NCI-H146 treated with DMSO at 0.1 percent for 48 hours (cell line): Measurements from ENCODE around the gene CFAP20DC.
"Not testable (repeated sequence)": the region's sequence is repeated elsewhere in the genome, so short reads cannot be mapped to it uniquely, and the experiment has no call there.

Source experiments
- DNase-seq: peaks from one replicate; lab custom pipeline; 2025; ENCODE audit not compliant: unreplicated experiment; lab: John Stamatoyannopoulos, UW

The CFAP20DC gene

DNA sequence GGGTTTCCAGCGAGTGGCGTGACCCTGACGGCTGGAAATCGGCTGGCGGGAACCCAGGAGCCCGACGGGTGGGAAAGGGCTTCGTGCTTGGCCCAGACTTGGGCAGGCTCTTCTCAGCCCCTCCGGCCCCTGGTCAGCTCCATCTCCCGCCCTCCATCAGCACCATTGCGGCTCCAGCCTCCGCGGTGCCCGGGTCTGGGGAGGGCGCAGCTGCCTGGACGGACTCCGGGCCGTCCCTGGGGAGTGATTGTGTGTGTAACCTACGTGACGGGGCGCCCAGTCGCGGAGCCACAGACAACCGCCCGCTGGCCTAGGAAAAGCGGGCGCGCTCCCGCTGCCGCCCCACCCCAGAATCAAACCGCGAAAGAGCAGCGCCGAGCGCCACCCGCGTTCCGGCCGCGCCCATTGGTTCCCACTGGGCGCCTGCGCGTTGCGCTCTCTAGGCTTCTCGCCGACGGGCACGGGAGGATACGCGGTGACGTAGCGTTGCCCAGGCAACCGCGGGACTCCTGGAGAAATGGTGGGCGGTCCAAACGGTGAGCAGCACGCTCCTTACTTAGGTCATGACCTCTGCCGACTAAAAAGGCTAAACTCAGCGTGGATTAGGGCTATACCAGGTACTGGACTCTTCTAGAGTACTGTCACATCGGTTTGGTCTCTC lies at the start of gene CFAP20DC:
CFAP20DC (minus strand) TSS at position 355 of the 661 bp plus-strand sequence. CDS start 394 bp downstream, outside the sequence.
- peak; percentile 77 for DNase-seq

DNA sequence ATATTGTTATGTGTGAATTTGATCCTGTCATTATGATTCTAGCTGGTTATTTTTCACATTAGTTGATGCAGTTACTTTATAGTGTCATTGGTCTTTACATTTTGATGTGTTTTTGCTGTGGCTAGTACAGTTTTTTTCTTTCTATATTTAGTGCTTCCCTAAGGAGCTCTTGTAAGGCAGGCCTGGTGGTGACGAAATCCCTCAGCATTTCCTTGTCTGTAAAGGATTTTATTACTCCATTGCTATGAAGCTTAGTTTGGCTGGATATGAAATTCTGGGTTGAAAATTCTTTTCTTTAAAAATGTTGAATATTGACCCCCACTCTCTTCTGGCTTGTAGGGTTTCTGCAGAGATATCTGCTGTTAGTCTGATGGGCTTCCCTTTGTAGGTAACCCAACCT lies 48.7 kb upstream of the CFAP20DC start:
- not testable (repeated sequence) for DNase-seq

DNA sequence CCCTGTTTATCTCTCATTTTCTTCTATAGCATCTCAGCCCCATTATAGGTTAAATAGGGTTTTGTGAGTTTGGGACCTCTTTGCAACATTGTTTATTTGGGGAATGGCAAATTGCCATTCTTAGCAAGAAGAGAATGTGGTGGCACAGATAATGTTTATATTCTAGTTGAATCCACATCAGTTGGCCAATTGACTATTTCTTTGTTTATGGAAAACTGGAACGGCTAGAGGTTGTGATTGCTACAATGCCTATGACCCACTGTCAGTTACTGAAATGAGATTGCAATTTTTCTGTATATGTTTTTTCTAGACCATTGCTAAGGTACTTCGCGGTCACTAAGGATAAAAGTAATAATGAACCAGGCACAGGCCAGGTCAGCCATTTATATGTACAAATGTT lies 44.6 kb upstream of the CFAP20DC start:
- DNase-seq, result no peak

DNA sequence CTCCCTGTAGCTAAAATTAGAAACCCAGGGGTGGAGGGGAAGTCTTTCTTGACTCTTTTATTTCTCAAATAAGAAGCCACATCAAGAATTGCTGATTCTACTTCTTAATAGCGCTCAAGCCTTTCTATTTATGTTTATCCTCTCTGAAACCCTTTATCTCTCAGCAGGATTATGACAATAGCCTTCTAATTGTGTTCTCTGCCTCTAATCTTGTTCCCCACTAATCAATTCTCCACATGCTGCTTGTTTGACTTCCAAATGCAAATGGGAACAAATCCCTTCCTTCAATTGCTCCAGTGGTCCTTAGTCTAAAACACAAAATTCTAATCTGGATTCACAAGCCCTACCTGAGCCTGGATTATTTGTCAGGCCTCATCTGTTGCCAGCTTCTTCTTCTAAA lies 43.7 kb upstream of the CFAP20DC start:
- DNase-seq, result no peak

DNA sequence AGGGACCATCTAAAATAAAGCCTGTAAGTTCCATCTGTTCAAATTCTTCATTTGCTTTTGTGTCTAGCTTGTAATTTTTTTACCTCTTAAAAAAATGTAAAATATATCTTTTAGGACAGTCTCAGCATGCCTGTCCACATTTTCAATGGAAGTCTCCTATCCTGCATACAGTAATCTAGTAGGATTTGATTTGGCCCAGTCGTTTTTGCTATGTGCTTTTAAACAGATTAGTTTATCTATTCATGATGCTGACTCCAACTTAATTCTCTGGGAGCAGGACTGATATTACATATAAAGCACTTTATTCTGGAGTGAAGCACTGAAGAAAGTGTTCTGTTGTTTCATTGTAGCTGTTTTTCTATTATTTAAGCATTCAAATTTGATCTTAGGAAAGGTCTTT lies 38.9 kb upstream of the CFAP20DC start:
- DNase-seq, result no peak

DNA sequence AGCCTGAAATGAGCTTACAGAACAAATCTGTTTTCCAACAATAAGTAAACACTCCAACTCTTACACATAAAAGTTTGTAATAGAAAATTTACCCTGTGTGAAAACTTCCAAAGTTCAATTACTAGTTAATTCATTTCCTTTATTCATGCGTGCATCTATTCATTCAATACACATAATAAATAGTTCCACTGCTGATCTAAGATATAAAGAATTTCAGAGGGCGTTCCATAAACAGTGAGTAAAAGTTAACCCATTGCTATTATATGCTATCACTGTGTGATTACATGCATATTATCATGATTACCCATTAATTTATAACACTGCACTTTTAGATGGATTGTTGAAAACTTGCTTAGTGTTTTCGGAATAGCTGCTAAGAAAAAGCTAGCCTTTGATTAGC lies 36.2 kb upstream of the CFAP20DC start:
- DNase-seq, result no peak

DNA sequence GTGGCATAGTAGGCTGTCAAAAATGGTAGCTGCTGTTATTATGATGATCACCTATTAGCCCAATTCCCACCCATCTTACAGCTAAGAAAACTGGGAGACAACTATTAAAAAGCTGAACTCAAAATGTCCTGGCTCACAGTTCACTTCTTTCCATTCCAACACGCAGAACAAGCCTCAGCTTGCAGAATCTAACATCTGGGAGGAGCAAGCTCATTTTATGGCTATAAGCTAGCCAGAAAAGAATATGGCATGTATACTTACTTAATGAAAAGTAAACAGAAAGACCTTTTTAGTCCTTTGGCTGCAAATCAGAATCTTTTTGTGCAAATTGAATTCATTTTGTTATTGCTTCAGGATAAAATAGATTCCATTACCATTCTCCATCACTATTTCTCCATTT lies 34.8 kb upstream of the CFAP20DC start:
- DNase-seq, result no peak

DNA sequence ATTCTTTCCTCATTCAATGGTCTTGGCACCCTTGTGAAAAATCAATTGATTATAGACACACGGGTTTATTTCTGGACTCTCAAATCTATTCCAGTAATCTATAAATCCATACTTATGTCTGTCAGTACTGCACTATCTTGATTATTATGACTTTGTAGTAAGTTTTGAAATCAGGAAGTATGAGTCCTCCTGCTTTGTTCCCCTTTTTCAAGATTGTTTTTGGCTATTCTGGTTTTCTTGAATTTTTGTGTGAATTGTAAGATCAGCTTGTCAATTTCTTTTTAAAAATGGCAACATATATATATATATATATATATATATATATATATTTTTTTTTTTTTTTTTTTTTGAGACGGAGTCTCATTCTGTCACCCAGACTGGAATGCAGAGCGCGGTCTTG lies 32.3 kb upstream of the CFAP20DC start:
- DNase-seq, result no peak

DNA sequence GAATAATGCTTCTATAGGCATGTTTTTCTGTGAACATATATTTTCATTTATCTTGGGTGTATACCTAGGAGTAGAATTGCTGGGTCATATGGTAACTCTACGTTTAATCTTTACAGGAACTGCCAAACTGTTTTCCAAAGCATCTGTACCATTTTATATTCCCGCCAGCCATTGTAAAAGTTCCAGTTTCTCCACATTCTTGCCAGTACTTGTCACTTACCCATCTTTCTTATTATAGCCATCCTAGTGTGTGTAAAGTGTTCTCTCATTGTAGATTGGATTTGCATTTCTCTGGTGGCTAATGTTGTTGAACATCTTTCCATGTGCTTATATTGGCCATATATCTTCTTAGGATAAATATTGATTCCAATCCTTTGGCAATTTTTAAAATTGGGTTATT lies 31.2 kb upstream of the CFAP20DC start:
- DNase-seq, result no peak

DNA sequence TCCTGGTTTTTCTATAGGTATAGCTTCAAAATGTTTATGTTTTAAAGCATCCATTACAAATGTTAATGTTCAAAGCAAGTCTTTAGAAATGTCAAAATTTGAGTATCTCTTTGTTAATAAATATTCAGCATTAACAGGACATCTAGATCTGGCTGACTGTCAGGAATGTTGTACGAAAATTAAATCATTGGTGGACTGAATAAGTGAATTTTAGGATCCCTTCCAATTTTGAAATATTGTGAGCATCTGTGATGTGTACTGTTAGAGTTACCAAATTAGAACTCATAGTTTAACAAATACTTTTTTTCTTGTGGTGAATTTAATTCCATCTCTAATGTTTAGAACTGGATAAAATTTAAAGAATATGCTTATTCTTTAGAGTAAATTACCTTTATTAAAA lies 30.1 kb upstream of the CFAP20DC start:
- DNase-seq, result no peak

DNA sequence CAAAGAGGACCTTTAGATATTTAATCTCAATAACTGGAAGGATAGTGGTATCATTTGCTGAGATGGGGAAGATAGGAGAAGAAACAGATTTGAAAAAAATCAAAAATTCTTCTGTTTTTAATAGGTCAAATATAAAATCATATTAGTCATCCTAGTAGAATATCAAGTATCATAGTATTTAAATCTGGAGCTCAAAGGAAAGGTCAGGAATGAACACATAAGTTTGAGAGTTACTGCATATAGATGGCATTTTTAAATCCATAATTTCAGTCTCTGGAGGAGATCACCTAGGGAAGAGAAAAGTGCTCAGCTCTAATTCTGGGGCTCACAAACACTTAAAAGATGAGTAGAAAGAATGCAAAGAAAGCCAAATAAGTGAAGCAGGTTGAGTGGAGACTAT lies 24.9 kb upstream of the CFAP20DC start:
- no peak for DNase-seq

DNA sequence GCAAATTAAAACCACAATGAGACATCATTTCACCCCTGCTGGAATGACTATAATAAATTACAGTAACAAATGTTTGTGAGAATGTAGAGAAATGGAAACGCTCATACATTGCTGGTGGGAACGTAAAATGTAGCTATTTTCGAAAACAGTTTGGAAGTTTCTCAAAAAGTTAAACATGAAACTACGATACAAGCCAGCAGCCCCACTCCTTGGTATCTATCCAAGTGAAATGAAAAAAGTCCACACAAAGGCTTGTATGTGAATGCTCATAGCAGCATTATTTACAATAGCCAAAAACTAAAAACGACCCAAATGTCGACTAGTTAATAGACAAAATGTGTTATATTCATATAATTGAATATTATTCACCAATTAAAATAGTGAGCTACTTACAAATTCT lies 22.9 kb upstream of the CFAP20DC start:
- DNase-seq, result no peak

DNA sequence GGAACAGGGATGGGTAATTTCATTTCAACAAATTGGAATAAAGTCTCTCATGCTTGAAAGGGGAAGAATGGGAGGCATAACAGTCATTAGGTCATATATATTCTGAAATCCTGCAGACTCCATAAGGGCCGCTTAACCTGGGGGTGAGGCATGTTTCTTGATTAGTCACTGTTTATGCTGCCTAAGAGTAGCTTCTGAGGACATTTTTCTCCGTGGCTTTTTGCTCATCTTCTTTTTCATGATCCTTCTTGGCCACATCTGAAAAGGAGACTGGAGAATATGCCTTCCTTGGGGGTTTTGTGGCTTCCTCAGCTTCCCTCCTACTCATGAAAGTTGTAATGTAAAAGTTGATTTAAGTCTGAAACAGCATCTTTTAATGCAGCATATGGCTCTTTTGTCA lies 20.0 kb upstream of the CFAP20DC start:
- DNase-seq, result no peak

DNA sequence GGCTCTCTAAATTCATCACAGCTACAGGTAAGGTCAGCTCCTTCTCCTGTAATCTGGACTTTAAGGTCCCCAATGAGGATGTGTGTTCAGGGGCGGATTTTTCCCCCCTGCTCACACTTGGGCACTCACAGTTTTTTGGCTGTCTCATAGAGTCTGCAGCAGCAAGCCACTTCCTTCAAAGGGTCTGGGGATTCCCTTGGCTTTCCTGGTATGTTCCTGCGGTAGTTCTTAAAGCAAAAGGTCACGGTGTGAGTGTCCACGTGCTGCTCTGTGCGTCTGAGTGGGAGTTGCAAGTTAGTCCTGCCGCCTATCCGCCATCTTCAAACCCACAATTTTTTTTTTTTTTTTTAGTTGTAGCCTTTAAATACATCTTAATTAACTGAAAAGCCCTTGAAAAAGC lies 15.4 kb upstream of the CFAP20DC start:
- no peak for DNase-seq

DNA sequence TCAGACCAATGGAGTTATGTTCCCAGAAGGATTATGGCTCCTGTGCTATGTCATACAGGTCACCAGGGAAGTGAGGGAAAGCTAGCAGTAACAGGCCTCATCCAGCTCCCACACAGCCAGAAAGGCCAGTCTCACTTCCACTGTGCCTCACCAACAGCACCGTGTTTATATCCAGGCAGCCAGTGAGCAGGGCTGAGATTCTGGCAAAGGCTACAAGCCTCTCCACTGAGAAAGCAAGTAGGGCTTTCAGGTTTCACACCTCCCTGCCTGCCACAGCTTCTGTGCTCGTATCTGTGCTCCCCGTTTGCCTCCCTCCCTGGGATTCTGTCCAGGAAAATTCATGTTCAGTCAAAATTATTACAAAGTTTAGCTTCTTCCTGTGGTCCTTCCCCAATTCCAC lies 14.9 kb upstream of the CFAP20DC start:
- no peak for DNase-seq

DNA sequence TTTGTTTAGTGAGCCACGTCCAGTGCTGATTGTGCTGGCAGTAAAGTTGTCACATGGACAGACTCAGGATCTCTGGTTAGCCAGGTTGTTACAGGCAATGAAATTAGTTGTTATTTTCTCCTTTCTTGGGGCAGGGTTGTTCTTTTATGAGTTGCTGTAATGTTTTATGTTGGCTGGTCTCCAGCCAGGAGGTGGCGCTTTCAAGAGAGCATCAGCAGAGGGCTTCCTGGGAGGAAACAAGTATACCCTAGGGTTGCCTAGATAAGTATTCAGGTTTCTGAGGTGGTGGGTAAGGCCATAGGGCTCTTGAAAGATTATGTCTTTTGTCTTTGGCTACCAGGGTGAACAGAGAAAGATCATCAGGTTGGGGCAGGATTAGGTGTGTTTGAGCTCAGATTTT lies 14.5 kb upstream of the CFAP20DC start:
- no peak for DNase-seq

DNA sequence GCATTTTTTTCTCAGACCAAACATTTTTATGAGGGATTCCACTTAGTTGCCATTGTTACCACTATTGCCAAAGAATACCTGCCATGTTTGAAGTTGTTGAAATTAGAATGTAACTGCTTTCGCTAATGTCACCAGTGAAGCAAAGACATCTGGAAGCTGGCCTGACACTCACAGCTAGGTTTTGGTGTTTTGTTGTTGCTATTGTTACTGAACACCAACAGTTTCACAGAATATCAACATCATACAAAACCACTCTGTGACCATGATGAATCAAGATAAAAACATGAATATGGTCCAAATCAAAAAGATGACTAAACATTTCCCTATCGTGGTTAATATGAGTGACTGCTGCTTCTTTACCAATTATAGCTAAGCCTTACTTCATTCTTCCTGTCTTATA lies 6.9 kb upstream of the CFAP20DC start:
- DNase-seq, result no peak

DNA sequence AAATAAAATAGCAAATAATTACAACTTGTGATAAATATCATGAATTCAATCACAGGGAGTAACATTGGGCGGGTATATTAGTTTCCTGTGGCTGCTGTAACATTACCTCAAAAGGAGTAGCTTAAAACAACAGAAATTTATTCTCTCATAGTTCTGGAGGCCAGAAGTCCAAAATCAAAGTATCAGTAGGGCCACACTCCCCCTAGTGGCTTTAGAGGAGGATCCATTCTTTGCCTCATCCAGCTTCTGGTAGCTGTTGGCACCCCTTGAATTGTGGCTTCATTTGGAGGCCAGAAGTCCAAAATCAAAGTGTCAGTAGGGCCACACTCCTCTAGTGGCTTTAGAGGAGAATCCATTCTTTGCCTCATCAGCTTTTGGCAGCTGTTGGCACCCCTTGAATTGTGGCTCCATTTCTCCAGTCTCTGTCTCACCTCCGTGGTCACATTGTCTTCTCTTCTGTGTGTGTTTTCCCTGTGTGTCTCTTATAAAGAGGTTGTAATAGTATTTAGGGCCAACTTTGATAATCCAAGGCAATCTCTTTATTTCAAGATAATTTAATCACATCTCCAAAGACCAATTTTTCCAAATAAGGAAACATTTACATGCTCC lies 3.1 kb upstream of the CFAP20DC start:
- DNase-seq, result no peak

DNA sequence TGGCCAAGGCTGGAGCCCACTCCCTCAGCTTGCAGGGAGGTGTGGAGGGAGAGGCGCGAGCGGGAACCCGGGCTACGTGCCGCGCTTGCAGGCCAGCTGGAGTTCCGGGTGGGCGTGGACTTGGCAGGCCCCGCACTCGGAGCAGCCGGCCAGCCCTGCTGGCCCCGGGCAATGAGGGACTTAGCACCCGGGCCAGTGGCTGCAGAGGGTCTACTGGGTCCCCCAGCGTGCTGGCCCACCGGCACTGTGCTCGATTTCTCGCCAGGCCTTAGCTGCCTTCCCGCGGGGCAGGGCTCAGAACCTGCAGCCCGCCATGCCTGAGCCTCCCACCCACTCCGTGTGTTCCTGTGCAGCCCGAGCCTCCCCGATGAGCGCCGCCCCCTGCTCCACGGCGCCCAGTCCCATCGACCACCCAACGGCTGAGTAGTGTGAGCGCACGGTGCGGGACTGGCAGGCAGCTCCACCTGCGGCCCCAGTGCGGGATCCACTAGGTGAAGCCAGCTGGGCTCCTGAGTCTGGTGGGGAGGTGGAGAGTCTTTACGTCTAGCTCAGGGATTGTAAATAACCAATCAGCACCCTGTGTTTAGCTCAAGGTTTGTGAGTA lies 1.1 kb upstream of the CFAP20DC start:
- not testable (repeated sequence) for DNase-seq

DNA sequence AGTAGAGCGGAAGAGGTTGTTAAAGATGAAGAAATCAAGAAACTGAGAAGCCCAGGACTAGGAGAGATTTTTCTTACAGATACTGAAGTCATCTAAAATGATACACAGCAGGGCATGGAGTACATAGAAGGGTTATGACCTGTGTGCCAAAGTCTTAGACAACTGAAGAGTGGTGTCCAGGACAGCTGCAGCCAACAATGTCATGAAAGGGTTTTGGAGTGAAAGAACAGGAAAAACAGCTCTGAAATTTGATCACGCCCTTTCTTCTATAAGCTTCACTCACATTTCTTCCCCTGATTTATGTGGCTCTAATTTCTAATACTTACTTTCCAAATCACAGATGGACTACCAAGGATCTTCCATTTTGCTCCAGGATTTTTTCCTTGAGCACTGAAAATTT lies 3.0 kb downstream of the CFAP20DC start:
- DNase-seq, result no peak

DNA sequence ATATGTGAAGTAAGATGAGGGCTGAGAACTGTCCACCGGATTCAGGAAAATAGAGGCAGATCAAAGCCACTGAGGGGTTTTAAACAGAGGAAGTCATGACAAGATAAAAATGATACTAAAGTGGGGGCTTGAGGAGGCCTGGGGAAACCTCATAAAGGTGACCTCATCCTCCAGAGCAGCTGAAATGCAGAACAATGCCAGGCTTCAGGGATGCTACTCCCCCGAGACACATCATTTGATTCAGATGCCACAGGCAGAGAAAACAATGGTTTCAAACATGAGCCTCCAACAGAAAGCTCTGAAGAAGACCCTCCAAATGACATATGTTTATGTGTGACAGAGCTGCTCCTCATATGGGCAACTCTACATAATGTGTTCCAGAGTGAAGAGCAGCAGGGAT lies 6.4 kb downstream of the CFAP20DC start:
- DNase-seq, result peak; percentile 31

DNA sequence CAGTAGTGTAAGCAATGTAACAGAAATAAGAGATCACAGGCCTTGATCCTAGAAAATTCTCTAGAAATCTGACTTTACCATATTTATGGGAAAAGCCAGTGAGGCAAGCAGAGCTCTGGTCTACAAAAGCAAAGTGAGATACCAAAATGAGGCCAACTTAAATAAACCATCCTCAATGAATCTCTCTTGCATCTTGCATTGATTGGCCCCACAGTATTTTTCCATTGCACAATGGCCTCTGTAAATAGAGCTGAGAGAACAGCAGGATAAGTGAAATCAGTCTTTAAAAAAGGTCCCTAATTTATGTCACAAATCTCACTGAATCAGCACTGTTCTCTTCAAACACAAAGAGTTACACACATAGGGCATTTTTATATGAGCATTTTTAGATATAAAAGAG lies 8.9 kb downstream of the CFAP20DC start:
- no peak for DNase-seq

DNA sequence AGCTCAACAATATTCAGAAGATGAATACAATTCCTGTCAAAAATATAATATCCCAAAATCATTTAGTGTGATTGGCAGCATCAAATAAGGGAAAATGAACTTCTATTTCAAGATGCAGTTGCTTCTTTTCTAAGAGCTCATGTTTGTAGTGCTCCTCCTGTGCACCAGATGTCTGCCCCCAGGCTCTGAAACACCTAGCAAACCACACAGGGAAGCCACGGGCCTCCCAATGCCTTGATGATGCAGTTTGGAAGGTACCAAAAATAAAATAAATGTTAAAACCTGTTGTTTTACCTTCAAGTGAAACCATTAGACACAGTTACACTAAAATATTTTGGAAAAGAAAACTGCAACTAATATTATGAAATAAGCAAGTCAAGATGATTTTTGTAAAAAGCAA lies 22.2 kb downstream of the CFAP20DC start:
- DNase-seq, result no peak
